Endothelial cell (in vitro differentiated cells): ENCODE results near the gene SH3RF1. TPM values are rescaled to one million over a fixed set of nuclear protein-coding genes. Genes with fewer than 3 reads are reported as not detected.
A peak's percentile ranks its signal among the peaks of the same experiment; 100 is the strongest.

Source experiments
- DNase-seq: peaks from one replicate; pipeline ENCODE4 v3.0.0; 2021; ENCODE audit warnings: low spot score
- H3K27ac Mint-ChIP-seq: one replicate; pipeline ENCODE4 v1.8.0; 2021; ENCODE audit warnings: mixed read lengths, inconsistent platforms; ENCODE audit not compliant: unreplicated experiment
- H3K27me3 Mint-ChIP-seq: one replicate; pipeline ENCODE4 v1.8.0; 2021; ENCODE audit warnings: mild to moderate bottlenecking, moderate library complexity, mixed read lengths, inconsistent platforms; ENCODE audit not compliant: unreplicated experiment
- H3K36me3 Mint-ChIP-seq: one replicate; pipeline ENCODE4 v1.8.0; 2021; ENCODE audit warnings: mild to moderate bottlenecking, low read depth, mixed read lengths, inconsistent platforms; ENCODE audit not compliant: unreplicated experiment
- H3K4me1 Mint-ChIP-seq: one replicate; pipeline ENCODE4 v1.8.0; 2021; ENCODE audit warnings: mild to moderate bottlenecking, mixed read lengths, inconsistent platforms; ENCODE audit not compliant: unreplicated experiment
- H3K4me3 Mint-ChIP-seq: one replicate; pipeline ENCODE4 v1.8.0; 2021; ENCODE audit warnings: mild to moderate bottlenecking, mixed read lengths, inconsistent platforms; ENCODE audit not compliant: unreplicated experiment
- H3K9me3 Mint-ChIP-seq: one replicate; pipeline ENCODE4 v1.8.0; 2021; ENCODE audit warnings: mixed read lengths, inconsistent platforms; ENCODE audit not compliant: unreplicated experiment
- total RNA-seq: library from RNA; stranded (reverse); fragmentation: NEBNext Ultra II Directional; extraction: Animal tissue kit (Norgen Biotek cat#: 25700); gene quantifications from one replicate; pipeline ENCODE4 v1.2.1, GENCODE V29; 2021; ENCODE audit not compliant: unreplicated experiment
- TF ChIP-seq, protein P1 (sequence below): fragments of 200-600 bp; sonication (generic); IDR thresholded peaks from one replicate; pipeline ENCODE4 v1.5.0; 2021; ENCODE audit warnings: antibody characterized with exemption; ENCODE audit not compliant: unreplicated experiment

Gene SH3RF1
- total RNA-seq, 1 donor from 2014 or later = 23.5 TPM

DNA sequence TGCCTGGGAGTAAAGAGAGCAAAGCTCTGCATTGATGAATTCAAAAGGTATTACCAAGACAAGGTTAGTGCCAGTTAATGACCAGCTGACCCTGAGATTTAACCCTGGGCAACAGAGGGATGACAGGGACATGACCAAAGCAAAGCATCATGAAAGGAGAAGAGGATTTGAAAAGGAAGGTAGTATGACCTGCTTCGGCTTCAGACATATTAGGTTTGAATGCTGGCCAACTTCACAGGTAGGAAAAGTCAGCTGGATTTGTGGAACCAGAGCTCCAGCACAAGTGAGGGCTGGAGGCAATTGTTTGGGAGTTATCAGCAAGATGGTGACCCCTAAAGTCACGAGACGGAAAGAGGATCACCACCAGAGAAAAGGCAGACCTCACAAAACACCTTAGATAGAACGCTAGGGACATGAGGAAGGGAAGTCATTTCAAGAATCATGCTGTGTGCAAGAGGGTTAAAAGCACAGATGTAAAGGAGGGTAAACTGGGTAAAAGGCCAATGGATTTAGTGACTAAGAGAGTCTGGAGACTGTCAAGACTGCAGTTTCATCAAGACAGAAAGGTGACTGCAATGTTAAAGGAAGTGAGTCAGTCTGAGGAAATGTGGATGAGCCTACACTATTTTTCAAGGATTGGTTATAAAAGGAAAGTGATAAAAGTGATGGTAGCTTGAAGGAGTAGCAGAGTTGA lies 45.6 kb downstream of the SH3RF1 start:
- no peaks in the 10 kb centered on the region for H3K9me3 Mint-ChIP-seq

DNA sequence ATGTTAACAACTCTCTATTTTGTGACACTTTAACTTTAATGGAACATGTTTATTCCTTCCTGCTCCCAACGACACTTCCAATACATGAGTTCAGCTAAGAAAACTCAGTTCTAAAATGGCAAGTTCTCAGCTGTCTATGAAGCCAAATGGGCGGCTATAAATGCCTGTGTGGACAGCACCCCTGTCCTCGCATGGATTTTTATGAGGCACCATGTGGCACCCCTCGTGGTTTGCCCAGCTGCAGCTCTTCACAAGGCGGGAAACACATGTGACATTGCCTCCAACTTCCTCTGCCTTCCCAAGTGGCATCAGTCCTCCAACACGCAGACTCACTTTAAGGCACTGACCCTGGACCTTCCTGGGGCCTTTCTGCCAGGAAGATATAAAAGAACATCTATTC lies 48.0 kb downstream of the SH3RF1 start:
- TF ChIP-seq, protein P1, sequence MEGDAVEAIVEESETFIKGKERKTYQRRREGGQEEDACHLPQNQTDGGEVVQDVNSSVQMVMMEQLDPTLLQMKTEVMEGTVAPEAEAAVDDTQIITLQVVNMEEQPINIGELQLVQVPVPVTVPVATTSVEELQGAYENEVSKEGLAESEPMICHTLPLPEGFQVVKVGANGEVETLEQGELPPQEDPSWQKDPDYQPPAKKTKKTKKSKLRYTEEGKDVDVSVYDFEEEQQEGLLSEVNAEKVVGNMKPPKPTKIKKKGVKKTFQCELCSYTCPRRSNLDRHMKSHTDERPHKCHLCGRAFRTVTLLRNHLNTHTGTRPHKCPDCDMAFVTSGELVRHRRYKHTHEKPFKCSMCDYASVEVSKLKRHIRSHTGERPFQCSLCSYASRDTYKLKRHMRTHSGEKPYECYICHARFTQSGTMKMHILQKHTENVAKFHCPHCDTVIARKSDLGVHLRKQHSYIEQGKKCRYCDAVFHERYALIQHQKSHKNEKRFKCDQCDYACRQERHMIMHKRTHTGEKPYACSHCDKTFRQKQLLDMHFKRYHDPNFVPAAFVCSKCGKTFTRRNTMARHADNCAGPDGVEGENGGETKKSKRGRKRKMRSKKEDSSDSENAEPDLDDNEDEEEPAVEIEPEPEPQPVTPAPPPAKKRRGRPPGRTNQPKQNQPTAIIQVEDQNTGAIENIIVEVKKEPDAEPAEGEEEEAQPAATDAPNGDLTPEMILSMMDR = no peak
- Mint-ChIP-seq H3K4me3 (no peak overlapping the region), H3K9me3 (no peaks in the 10 kb centered on the region), H3K27ac (no peak overlapping the region), H3K27me3 (no peaks in the 10 kb centered on the region), H3K36me3 (no peaks in the 10 kb centered on the region), H3K4me1 (peaks cover 3% of the 10 kb centered on the region)
- no peak for DNase-seq

More for the DNA sequence above, 45.6 kb downstream of the SH3RF1 start:
- Mint-ChIP-seq H3K27ac (no peak overlapping the region), H3K36me3 (no peaks in the 10 kb centered on the region), H3K4me1 (no peaks in the 10 kb centered on the region), H3K27me3 (no peaks in the 10 kb centered on the region), H3K4me3 (no peak overlapping the region)
- TF ChIP-seq, protein P1 = no peak
- DNase-seq = no peak

DNA sequence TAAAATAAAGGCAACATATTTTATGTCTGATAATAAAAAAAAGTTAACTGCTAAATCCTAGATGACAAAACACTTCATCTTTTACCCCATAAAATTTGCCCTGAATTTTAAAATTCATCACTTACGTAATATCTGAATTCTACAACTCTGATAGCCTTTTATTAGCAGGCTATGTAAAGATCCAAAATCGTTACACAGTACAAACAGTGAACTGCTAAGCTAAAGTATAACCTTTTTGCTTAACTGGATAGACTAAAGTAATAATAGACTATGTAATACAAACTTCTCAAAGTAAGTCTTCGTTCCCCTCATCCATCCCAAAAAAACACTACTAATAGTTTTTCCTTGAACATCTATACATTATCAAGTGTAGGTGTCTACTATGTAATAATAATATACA lies 49.1 kb downstream of the SH3RF1 start:
- peaks cover 3% of the 10 kb centered on the region for H3K4me1 Mint-ChIP-seq
- no peak overlapping the region for H3K4me3 Mint-ChIP-seq
- H3K9me3 Mint-ChIP-seq = no peaks in the 10 kb centered on the region
- H3K36me3 Mint-ChIP-seq = no peaks in the 10 kb centered on the region
- no peak for DNase-seq
- TF ChIP-seq, protein P1 = no peak
- no peak overlapping the region for H3K27ac Mint-ChIP-seq
- H3K27me3 Mint-ChIP-seq = peaks cover 3% of the 10 kb centered on the region

DNA sequence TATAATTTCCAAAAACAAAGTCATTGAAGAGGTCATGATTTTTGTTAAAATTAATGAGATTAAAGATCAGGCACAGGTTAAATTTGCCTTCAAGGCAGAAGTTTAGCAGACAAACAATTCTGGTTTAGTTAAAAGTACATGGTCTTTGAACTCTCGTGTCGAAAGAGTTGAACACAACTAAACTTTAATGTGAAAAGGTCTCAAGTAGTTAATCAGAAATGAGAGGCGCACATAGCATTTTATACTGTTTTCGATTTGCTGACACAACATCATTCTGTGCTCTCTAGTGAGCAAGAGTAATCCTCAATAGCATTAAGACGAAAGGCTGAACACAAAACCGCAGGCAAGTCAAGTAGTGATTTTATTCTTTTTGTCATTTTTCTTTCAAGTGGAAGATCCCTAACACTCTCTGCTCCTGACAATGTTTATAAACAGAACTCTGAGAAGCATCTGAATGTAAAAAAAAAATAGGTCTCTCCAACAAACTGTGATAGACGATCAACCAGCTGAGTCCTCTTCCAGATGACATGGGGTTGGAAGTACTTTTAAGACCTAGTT lies 49.8 kb downstream of the SH3RF1 start:
- peaks cover 3% of the 10 kb centered on the region for H3K27me3 Mint-ChIP-seq
- TF ChIP-seq, protein P1 = no peak
- no peak for DNase-seq

DNA sequence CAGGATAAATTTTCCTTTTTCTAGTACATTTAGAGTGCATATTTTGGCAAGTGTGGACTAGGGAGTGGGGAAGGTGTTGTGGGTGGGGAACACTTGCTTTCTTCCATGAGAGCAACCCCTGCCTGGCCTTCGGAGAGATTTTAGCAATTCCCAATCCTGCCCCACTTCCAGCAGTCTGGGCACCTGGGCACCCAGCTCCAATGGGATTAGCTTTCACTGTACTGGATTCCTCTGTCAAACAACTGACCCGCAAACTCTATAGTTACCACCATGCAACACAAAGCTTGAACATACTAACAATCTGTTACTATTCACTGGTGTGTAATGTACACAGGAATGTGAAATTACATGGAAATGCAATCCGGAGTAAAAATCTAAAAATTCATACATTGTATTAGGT lies 50.3 kb downstream of the SH3RF1 start:
- H3K36me3 Mint-ChIP-seq = no peaks in the 10 kb centered on the region
- TF ChIP-seq, protein P1 = no peak
- peaks cover 3% of the 10 kb centered on the region for H3K27me3 Mint-ChIP-seq
- peak overlapping the region; percentile 48 for H3K27ac Mint-ChIP-seq
- H3K4me1 Mint-ChIP-seq = peaks cover 3% of the 10 kb centered on the region
- no peaks in the 10 kb centered on the region for H3K9me3 Mint-ChIP-seq
- no peak for DNase-seq
- no peak overlapping the region for H3K4me3 Mint-ChIP-seq

More for the DNA sequence above, 49.8 kb downstream of the SH3RF1 start:
- H3K9me3 Mint-ChIP-seq = no peaks in the 10 kb centered on the region
- no peaks in the 10 kb centered on the region for H3K36me3 Mint-ChIP-seq
- no peak overlapping the region for H3K4me3 Mint-ChIP-seq
- H3K27ac Mint-ChIP-seq = no peak overlapping the region
- peaks cover 3% of the 10 kb centered on the region for H3K4me1 Mint-ChIP-seq
